DMS53 treated with DMSO at 0.1 percent for 48 hours (cell line): ENCODE data around the gene ASF1A.
"Not testable (repeated sequence)": the region's sequence is repeated elsewhere in the genome, so short reads cannot be mapped to it uniquely, and the experiment has no call there.

Experiments used
- DNase-seq: peaks from one replicate; lab custom pipeline; 2025; ENCODE audit not compliant: unreplicated experiment; lab: John Stamatoyannopoulos, UW

ASF1A gene

DNA sequence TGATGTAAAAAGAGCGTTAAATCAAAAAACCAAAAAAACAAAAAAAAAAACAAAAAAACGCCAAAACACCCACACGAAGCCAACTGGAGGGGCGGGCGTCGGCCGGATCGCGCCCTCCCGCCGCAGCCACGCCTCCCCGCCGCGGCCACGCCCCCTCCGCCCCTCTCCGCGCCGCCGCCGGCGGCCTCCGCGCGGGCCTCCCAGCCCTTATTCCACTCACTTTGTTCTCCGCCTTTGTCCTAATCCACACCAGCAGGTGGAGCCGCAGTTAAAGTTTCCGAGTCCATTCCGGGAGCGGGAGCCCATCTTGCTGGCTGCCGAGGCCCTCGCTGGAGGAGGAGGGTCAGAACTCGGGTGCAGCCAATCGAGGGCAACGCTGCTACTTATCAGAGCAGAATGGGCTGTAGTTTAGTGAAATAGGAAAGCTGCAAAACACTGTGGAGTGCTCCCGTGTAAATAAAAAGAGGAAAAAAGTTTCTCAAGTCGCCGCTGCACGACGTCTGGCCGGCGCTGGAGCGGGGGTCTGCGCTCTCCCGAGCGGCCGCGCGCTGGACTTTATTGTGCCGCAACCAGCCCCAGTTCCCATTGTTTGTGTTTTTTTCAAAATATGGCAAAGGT, at the start of gene ASF1A:
ASF1A (plus strand) TSS at position 346 of the 618 bp plus-strand sequence; CDS start at position 608, 262 bp downstream.
- DNase-seq = peak; percentile 90

DNA sequence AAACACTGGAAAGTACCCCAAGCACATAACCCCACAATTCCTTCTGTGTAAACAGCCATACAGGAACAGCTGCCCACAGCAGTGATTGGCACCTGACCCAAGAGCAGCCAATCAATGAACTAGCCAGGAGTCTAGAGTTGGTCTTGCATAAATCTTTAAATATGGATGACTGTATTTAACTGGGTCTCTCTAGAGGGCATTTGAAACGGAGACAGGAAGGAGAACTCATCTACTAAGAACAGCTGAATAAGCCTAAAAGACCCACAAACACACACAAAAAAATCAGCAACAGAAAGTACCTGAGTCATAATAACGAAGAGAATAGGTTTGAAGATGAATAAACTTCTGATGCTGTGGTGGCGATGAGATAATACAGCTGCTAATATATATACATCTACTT, 49.0 kb upstream of the ASF1A start:
- DNase-seq = no peak

GRCh38 chr6:118853408-118853807, 40.5 kb upstream of the ASF1A start:
- no peak for DNase-seq

DNA sequence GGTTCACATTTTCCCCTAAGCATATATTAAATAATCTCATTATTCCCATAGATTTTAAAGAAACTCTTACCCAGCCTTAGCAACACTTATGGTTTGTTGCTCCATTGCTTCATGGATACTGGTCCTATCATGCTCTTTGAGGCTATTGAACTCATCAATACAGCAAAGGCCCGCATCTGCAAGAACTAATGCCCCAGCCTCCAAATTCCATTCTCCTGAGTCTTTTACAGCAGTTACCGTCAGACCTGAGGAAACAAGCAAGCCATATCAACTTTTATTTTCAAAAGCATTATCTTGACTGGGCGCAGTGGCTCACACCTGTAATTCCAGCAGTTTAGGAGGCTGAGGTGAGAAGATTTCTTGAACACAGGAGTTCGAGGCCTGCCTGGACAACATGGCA, 37.7 kb upstream of the ASF1A start:
- DNase-seq = no peak

- DNase-seq = no peak
These were observed 34.4 kb upstream of the ASF1A start for GRCh38 chr6:118859517-118860064.

- no peak for DNase-seq
These were observed 33.6 kb upstream of the ASF1A start for GRCh38 chr6:118860363-118860762.

DNA sequence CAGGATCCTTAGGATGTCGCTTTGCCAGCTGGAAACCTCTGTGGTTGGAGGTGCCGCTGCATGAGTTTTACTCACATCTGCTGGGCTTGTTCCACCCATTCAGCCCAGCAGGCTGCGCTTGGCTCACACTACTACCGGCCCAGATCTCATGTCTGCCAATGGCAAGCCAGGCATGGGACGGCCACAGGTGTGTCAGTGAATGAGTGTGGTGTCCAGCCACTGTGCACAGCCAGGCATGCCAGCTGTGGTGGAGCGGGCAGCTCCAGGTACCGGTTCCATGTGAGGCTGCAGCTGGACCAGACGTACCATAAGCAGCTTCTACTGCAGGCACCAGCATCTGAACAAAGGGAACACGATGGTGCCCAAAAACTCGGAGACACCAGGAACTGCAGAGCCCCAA, 33.1 kb upstream of the ASF1A start:
- no peak for DNase-seq

- DNase-seq = no peak
These were observed 31.5 kb upstream of the ASF1A start for GRCh38 chr6:118862443-118862842.

DNA sequence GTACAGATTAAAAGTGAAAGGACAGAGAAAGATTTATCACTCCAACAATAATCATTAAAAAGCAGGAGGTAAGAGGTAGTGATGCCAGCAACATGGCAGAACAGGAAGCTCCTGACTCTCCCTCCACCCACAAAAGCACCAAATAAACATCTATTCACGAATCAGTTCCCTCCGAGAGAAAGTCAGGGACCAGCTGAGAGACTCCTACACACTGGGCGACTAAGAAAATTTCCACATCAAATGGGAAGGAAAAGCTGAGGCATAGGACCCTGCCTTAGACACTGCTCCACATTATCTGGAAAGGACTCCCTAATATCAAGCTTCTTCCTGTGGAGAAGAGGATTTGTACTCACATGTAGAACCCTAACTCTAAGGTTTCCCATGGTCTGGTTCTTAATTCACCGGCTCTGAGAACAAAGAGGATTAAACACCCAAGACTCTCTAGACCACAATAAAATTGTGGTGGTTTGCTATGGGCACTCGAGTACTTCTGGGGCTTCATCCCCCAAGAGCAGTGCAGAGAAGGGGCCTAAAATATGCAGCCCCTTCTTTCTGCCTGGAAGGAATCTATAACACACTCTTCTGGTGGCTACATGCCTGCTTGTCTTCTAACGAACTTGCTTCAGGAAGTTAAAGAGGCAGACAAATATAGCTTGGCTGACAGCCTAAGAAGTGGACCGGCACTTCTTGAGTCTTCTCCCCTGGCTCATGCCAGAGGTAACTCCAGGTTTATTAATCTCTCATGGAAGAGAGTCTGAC, 29.4 kb upstream of the ASF1A start:
- no peak for DNase-seq

GRCh38 chr6:118865100-118865391, 28.9 kb upstream of the ASF1A start:
- DNase-seq = no peak

GRCh38 chr6:118867181-118867580, 26.8 kb upstream of the ASF1A start:
- no peak for DNase-seq

GRCh38 chr6:118868901-118869300, 25.1 kb upstream of the ASF1A start:
- not testable (repeated sequence) for DNase-seq

- DNase-seq = no peak
These were observed 24.6 kb upstream of the ASF1A start for GRCh38 chr6:118869350-118869749.

- DNase-seq = no peak
These were observed 23.9 kb upstream of the ASF1A start for GRCh38 chr6:118869894-118870589.

- DNase-seq = no peak
These were observed 22.6 kb upstream of the ASF1A start for GRCh38 chr6:118871331-118871730.

DNA sequence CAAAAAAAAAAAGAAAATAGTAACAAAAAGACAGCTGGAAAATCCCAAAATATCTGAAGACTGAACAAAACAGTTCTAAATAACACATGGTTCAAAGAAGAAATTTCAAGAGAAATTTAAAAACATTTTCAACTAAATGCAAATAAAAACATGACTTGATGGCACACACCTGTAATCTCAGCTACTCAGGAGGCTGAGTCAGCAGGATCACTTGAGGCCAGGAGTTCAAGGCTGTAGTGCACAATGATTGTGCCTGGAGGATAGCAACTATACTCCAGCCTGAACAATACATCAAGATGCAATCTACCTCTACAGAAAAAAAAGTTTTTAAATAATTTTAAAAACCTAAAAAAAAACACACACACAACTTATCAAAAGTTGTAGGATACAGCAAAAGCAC, 21.6 kb upstream of the ASF1A start:
- DNase-seq = no peak

DNA sequence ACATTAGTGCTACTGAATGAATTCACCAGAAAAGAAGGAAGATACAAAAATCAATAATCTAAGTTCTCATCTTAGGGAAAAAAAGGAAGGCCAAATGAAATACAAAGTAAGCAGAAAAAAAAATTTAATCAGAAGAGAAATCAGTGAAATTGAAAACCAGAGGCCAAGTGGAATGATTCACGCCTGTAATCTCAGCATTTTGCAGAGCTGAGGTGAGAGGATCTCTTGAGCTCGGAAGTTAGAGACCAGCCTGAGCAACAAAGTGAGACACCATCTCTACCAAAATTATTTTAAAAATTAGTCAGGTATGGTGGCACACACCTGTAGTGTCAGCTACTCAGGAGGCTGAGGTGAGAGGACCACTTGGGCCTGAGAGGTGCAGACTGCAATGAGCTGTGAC, 21.2 kb upstream of the ASF1A start:
- DNase-seq = no peak

DNA sequence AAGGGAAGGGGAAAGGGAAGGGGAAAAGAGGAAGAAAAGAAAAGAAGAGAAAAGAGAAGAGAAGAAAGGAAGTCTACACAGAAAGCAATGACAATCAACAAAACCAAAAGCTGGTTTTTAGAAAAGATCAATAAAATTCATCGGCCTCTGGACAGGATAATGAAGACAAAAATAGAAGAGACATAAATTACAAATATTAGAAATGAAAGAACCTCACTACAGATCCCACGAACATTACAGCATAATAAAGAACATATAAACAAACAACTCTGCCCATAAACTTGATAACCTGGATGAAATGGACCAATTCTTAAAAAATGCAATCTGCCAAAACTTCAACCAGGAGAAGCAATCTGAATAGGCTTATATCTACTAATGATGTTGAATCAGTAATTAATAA, 20.7 kb upstream of the ASF1A start:
- DNase-seq = no peak

- peak; percentile 75 for DNase-seq
These were observed 18.3 kb upstream of the ASF1A start for GRCh38 chr6:118875672-118876071.

- DNase-seq = peak; percentile 56
These were observed 17.8 kb upstream of the ASF1A start for GRCh38 chr6:118876198-118876597.

- no peak for DNase-seq
These were observed 17.1 kb upstream of the ASF1A start for GRCh38 chr6:118876814-118877213.

- DNase-seq = no peak
These were observed 16.1 kb upstream of the ASF1A start for GRCh38 chr6:118877806-118878205.
